HG03064 (cell line): Measurements from ENCODE around the gene THAP7.

ENCODE experiments used
- ATAC-seq: cut with Tn5 transposase; IDR thresholded peaks from one replicate; pipeline ENCODE4 v1.9.1; 2021; ENCODE audit warnings: low read depth; ENCODE audit not compliant: unreplicated experiment

Gene THAP7

GRCh38 chr22:20995329-20996030 is 6.4 kb downstream of the THAP7 start:
- no peak for ATAC-seq

GRCh38 chr22:20994902-20995241 is 7.0 kb downstream of the THAP7 start:
- ATAC-seq, result no peak

GRCh38 chr22:20994128-20994901 is 7.6 kb downstream of the THAP7 start:
- no peak for ATAC-seq

- no peak for ATAC-seq
Measured at GRCh38 chr22:20993304-20994127, 8.4 kb downstream of the THAP7 start.

GRCh38 chr22:20992456-20993303 is 9.2 kb downstream of the THAP7 start:
- no peak for ATAC-seq

GRCh38 chr22:20992056-20992442 is 9.9 kb downstream of the THAP7 start:
- ATAC-seq, result no peak

GRCh38 chr22:20991252-20992055 is 10.5 kb downstream of the THAP7 start:
- ATAC-seq, result no peak

- no peak for ATAC-seq
Measured at GRCh38 chr22:20990184-20991180, 11.4 kb downstream of the THAP7 start.

- ATAC-seq, result no peak
Measured at GRCh38 chr22:20989323-20990138, 12.4 kb downstream of the THAP7 start.

GRCh38 chr22:20988573-20989322 is 13.2 kb downstream of the THAP7 start:
- no peak for ATAC-seq

GRCh38 chr22:20987375-20987774 is 14.5 kb downstream of the THAP7 start:
- ATAC-seq, result no peak

GRCh38 chr22:20986365-20986764 is 15.6 kb downstream of the THAP7 start:
- ATAC-seq, result no peak

- no peak for ATAC-seq
Measured at GRCh38 chr22:20985720-20986119, 16.2 kb downstream of the THAP7 start.

- ATAC-seq, result no peak
Measured at GRCh38 chr22:20983081-20983771, 18.7 kb downstream of the THAP7 start.

- ATAC-seq, result peak; percentile 10
Measured at GRCh38 chr22:20982563-20982882, 19.4 kb downstream of the THAP7 start.

GRCh38 chr22:20981787-20982562 is 19.9 kb downstream of the THAP7 start, which contains the start of gene LZTR1:
Gene LZTR1 (plus strand): TSS chr22:20982297. CDS start chr22:20982372, 75 bp downstream.
- ATAC-seq, result peak; percentile 63
